K562 treated with DMSO at 1 percent for 4 hours (cell line): ENCODE measurements around the gene MC4R. TPM values are rescaled to one million over a fixed set of nuclear protein-coding genes. Genes with fewer than 3 reads are reported as not detected.

Experiments
- total RNA-seq: library from RNA; unstranded; fragments of 300-600 nt; gene quantifications from 2 replicates; pipeline ENCODE4 v1.2.3, GENCODE V29; 2022; ENCODE audit not compliant: insufficient read depth

Gene MC4R
- not detected in 2 replicates for total RNA-seq

DNA sequence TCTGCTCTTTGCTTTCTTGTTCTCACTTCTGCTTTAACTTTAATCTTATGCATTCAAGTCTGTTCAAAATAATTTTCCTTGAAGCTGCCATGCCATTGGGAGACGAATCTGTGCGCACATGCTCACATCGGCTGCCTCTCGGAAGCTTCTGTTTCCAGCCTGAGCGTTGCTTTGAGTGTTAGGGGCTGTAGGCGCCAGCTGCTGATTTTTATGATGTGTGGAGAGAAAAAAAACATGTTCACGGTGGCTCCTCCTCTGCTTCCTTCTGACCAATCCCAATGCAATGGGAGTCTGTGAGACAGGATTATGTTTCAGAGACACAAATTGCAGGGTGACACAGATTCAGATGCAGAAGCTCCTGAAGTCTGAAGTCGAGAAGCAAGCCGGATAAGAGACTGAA lies at the start of gene MC4R:
TSS of gene MC4R (minus strand) at position 180 of the 400 bp plus-strand sequence. CDS start 426 bp downstream, outside the sequence.

